K562 (cell line): ENCODE measurements around the gene XPC. TPM values are rescaled to one million over a fixed set of nuclear protein-coding genes. Genes with fewer than 3 reads are reported as not detected.
A peak's percentile ranks its signal among the peaks of the same experiment; 100 is the strongest.

Source experiments
- ATAC-seq: fragments of 200-7000 bp; cut with Tn5 transposase; 3 replicates; pipeline ENCODE4 v1.9.1; 2020; ENCODE audit warnings: moderate library complexity
- BruUV-seq: library from RNA; stranded (reverse); fragments of 400-500 nt; replicated peaks from 2 replicates; lab custom pipeline; 2021; lab: Mats Ljungman, UMichigan
- CTCF ChIA-PET: fragments of 300-600 bp; formaldehyde crosslinking; extraction: SDS; loops from one replicate; lab custom pipeline; 2021; ENCODE audit warnings: low intra/inter-chr PET ratio; lab: Yijun Ruan, JAX
- POLR2A ChIA-PET: fragments of 300-600, 350-650 bp; sonication (Branson Sonifier 250); formaldehyde crosslinking; extraction: SDS; loops from one replicate; lab custom pipeline; 2021; ENCODE audit warnings: antibody characterized with exemption, inconsistent platforms; lab: Yijun Ruan, JAX
- DNase-seq, 4 experiments: peaks; one replicate each; pipeline versions ENCODE4 v3.0.0 to v3.0.0-alpha.2; 2011 to 2018; ENCODE audit warnings: low spot score in 3 of 4, mixed read lengths in 3 of 4; ENCODE audit errors: extremely low read depth in 1 of 4
- FAIRE-seq: peaks from 2 replicates; lab custom pipeline; 2011; peaks lifted over from hg19 to GRCh38; lab: Jason Lieb, UNC
- H2AFZ ChIP-seq: 2 replicates; pipeline ENCODE4 v1.6.0; 2011; ENCODE audit warnings: low read depth, low read length, control low read depth, inconsistent platforms
- H3K27ac ChIP-seq: fragments of 200-600 bp; 3 replicates; pipeline ENCODE4 v1.8.0; 2011; ENCODE audit warnings: low read depth, mild to moderate bottlenecking, control low read depth, inconsistent platforms, low read length, moderate library complexity, mixed read lengths; ENCODE audit errors: extremely low read depth
- H3K27me3 ChIP-seq, 2 experiments: fragments of 300-600 bp in 1 of 2; 2 replicates in 1 of 2; 3 replicates in 1 of 2; pipeline versions ENCODE4 v1.6.0 to v1.8.0; 2011; ENCODE audit warnings: inconsistent platforms in 2 of 2, low read length in 2 of 2, mild to moderate bottlenecking in 1 of 2, mixed read lengths in 1 of 2, moderate library complexity in 1 of 2; ENCODE audit not compliant: control insufficient read depth in 2 of 2, insufficient read depth in 2 of 2
- H3K36me3 ChIP-seq: fragments of 300-600 bp; 3 replicates; pipeline ENCODE4 v1.8.0; 2011; ENCODE audit warnings: mild to moderate bottlenecking, low read length, inconsistent platforms; ENCODE audit not compliant: control insufficient read depth, insufficient read depth
- H3K4me1 ChIP-seq, 2 experiments: fragments of 200-600 bp in 1 of 2; replicated peaks in 1 of 2; 2 replicates in 1 of 2; 3 replicates in 1 of 2; pipeline versions ENCODE4 v1.5.1 to v1.8.0; 2011; ENCODE audit warnings: inconsistent platforms in 2 of 2, low read length in 2 of 2, mild to moderate bottlenecking in 1 of 2, mixed read lengths in 1 of 2, moderate library complexity in 1 of 2; ENCODE audit not compliant: control insufficient read depth in 2 of 2, insufficient read depth in 2 of 2
- H3K4me2 ChIP-seq: 2 replicates; pipeline ENCODE4 v1.6.1; 2011; ENCODE audit warnings: low read length, control low read depth, inconsistent platforms, mixed read lengths; ENCODE audit not compliant: insufficient read depth
- H3K4me3 ChIP-seq: fragments of 200-600 bp; sonication (generic), shearing (Covaris generic); 2 replicates; pipeline ENCODE4 v1.5.1; 2016; ENCODE audit warnings: control low read depth, inconsistent platforms
- H3K79me2 ChIP-seq: fragments of 200-600 bp; 3 replicates; pipeline ENCODE4 v1.8.0; 2011; ENCODE audit warnings: low read length, inconsistent platforms; ENCODE audit not compliant: control insufficient read depth, insufficient read depth
- H3K9ac ChIP-seq, 2 experiments: 2 replicates each; pipeline versions ENCODE4 v1.6.0 to v1.6.1; 2011; ENCODE audit warnings: low read depth in 2 of 2, low read length in 2 of 2, control low read depth in 1 of 2, inconsistent platforms in 1 of 2, mild to moderate bottlenecking in 1 of 2, mixed read lengths in 1 of 2; ENCODE audit not compliant: insufficient read depth in 1 of 2
- H3K9me1 ChIP-seq: one replicate; pipeline ENCODE4 v1.6.0; 2011; ENCODE audit warnings: inconsistent platforms, mild to moderate bottlenecking, low read length, moderate library complexity; ENCODE audit not compliant: control insufficient read depth, insufficient read depth
- H3K9me3 ChIP-seq: replicated peaks from 2 replicates; pipeline ENCODE4 v1.5.1; 2011; ENCODE audit warnings: low read depth, low read length, inconsistent platforms; ENCODE audit not compliant: control insufficient read depth, insufficient read depth
- H4K20me1 ChIP-seq: replicated peaks from 2 replicates; pipeline ENCODE4 v1.6.1; 2011; ENCODE audit warnings: low read length, inconsistent platforms, mixed read lengths; ENCODE audit not compliant: control insufficient read depth, insufficient read depth
- ARHGAP35 ChIP-seq: fragments of 450-650 bp; IDR thresholded peaks from 2 replicates; pipeline ENCODE4 v1.6.1; 2018; ENCODE audit not compliant: partially characterized antibody
- ETV5 ChIP-seq: sonication (generic); formaldehyde crosslinking; IDR thresholded peaks from 2 replicates; pipeline ENCODE4 v1.4.0; 2020; ENCODE audit warnings: low read depth, mild to moderate bottlenecking, missing genetic modification reagents
- FOXK1 ChIP-seq: sonication (generic); formaldehyde crosslinking; IDR thresholded peaks from 2 replicates; pipeline ENCODE4 v1.8.0; 2022; ENCODE audit warnings: missing genetic modification reagents, mild to moderate bottlenecking, borderline replicate concordance
- LEF1 ChIP-seq: fragments of 450-650 bp; IDR thresholded peaks from 2 replicates; pipeline ENCODE4 v1.6.1; 2016; ENCODE audit warnings: mild to moderate bottlenecking
- MECOM ChIP-seq: fragments of 250-450 bp; sonication (Bioruptor Pico); IDR thresholded peaks from 2 replicates; pipeline ENCODE4 v1.8.0; 2022; ENCODE audit warnings: inconsistent platforms
- MEIS2 ChIP-seq: fragments of 450-650 bp; IDR thresholded peaks from 2 replicates; pipeline ENCODE4 v1.6.1; 2014; ENCODE audit warnings: mild to moderate bottlenecking; ENCODE audit not compliant: partially characterized antibody
- MXI1 ChIP-seq: IDR thresholded peaks from 2 replicates; pipeline ENCODE4 v1.6.1; 2011; ENCODE audit warnings: low read depth, mild to moderate bottlenecking, improper control_type of control experiment, low read length
- NCOA1 ChIP-seq: fragments of 450-650 bp; IDR thresholded peaks from 2 replicates; pipeline ENCODE4 v1.6.1; 2016; ENCODE audit warnings: low read depth
- NFE2L1 ChIP-seq: fragments of 450-650 bp; IDR thresholded peaks from 2 replicates; pipeline ENCODE4 v1.6.1; 2016; ENCODE audit warnings: missing genetic modification characterization, low read depth, mild to moderate bottlenecking, missing compliant biosample characterization, moderate library complexity, borderline replicate concordance
- NFRKB ChIP-seq: fragments of 450-650 bp; IDR thresholded peaks from 2 replicates; pipeline ENCODE4 v1.6.1; 2016; ENCODE audit warnings: low read depth
- NFXL1 ChIP-seq: fragments of 450-650 bp; formaldehyde crosslinking; IDR thresholded peaks from 2 replicates; pipeline ENCODE4 v1.4.0; 2021; ENCODE audit warnings: mild to moderate bottlenecking
- NR2C2 ChIP-seq, 2 experiments: fragments of 200-800 bp in 1 of 2; sonication (Bioruptor generic) in 1 of 2; sonication (generic) in 1 of 2; formaldehyde crosslinking in 1 of 2; IDR thresholded peaks; 2 replicates each; pipeline versions ENCODE4 v1.6.1 to v1.8.0; 2016 to 2022; ENCODE audit warnings: mild to moderate bottlenecking in 1 of 2, missing compliant biosample characterization in 1 of 2, missing genetic modification characterization in 1 of 2, missing genetic modification reagents in 1 of 2
- PPARD ChIP-seq: fragments of 250-450 bp; sonication (Bioruptor Pico); IDR thresholded peaks from 2 replicates; pipeline ENCODE4 v1.8.0; 2022; ENCODE audit warnings: inconsistent platforms, mild to moderate bottlenecking, moderate library complexity
- PURB ChIP-seq: sonication (generic); formaldehyde crosslinking; IDR thresholded peaks from 2 replicates; pipeline ENCODE4 v1.9.0; 2021; ENCODE audit warnings: low read depth, mild to moderate bottlenecking, missing genetic modification reagents
- SETDB1 ChIP-seq: IDR thresholded peaks from one replicate; pipeline ENCODE4 v1.6.1; 2012; ENCODE audit warnings: low read length, control low read depth, inconsistent platforms
- SMARCA4 ChIP-seq: fragments of 450-650 bp; IDR thresholded peaks from 2 replicates; pipeline ENCODE4 v1.6.1; 2016
- SMARCA5 ChIP-seq: fragments of 450-650 bp; IDR thresholded peaks from 2 replicates; pipeline ENCODE4 v1.6.1; 2016
- ZNF121 ChIP-seq: sonication (generic); formaldehyde crosslinking; conservative IDR thresholded peaks from 2 replicates; pipeline ENCODE4 v1.8.0; 2022; ENCODE audit warnings: missing genetic modification reagents
- ZNF395 ChIP-seq: fragments of 200-800 bp; sonication (Bioruptor generic); IDR thresholded peaks from 2 replicates; pipeline ENCODE4 v1.6.1; 2017; ENCODE audit warnings: missing genetic modification characterization, missing compliant biosample characterization
- WGBS: fragments of 100-300 bp; shearing (Covaris generic); methylation state at CpG from one replicate; pipeline ENCODE4 v1.1.6; 2016; ENCODE audit warnings: low coverage, mixed read lengths; ENCODE audit not compliant: insufficient coverage; ENCODE audit errors: missing lambda C conversion rate; 5-methylcytosine and 5-hydroxymethylcytosine counted together
- in situ Hi-C: fragments of 300-500 bp; cut with MboI; formaldehyde crosslinking; loops from 4 replicates; pipeline ENCODE4 v1.15.0; 2018; ENCODE audit warnings: inconsistent platforms, mixed read lengths
- intact Hi-C: fragments of 100-400 bp; cut with micrococcal nuclease; formaldehyde crosslinking; loops from 2 replicates; pipeline ENCODE4 v1.14.2; 2022
- polyA plus RNA-seq, 8 experiments: library from polyadenylated mRNA; depleted of rRNA in 4 of 8; stranded (reverse) in 5 of 8; unstranded in 3 of 8; fragments of >200 nt; fragmentation: Nextera tagmentation in 2 of 8; fragmentation: Illumina TruSeq in 1 of 8; extraction: Ambion mirVana in 2 of 8; extraction: Trizol in 1 of 8; gene quantifications; 2 replicates each; pipeline versions ENCODE4 v1.2.1 to v1.2.3, GENCODE V29; 2011 to 2014; ENCODE audit warnings: inconsistent platforms in 1 of 8, missing spikeins in 1 of 8
- total RNA-seq, 7 experiments: library from RNA; depleted of rRNA in 6 of 7; stranded (reverse); fragments of >200 nt in 6 of 7; fragmentation: Illumina TruSeq in 2 of 7; extraction: Trizol in 2 of 7; gene quantifications; 2 replicates each; pipeline versions ENCODE4 v1.2.1 to v1.2.3, GENCODE V29; 2011 to 2021; ENCODE audit warnings: low replicate concordance in 1 of 7

XPC gene
- total and polyA plus RNA-seq, 9 of the 15 experiments (the other 6 are each of a cell fraction or from before 2014, with no cell fraction given) = 3.8 to 54.7 (median 41.3) TPM

GRCh38 chr3:14124223-14124614 is 54.2 kb downstream of the XPC start (continued):
- TF ChIP-seq PPARD (CRISPR knock-in tag) (no peak), NR2C2 (CRISPR knock-in tag; IDR thresholded peaks at IDR 0.05) (peak; percentile 89), NR2C2 (tag; IDR thresholded peaks at IDR 0.05) (peak; percentile 99), SETDB1 (no peak), ZNF121 (CRISPR knock-in tag) (no peak), NCOA1 (peak; percentile 55; the same call in 1 of the 2 replicates), NFE2L1 (tag) (no peak)

- Histone ChIP-seq H3K36me3 (peaks cover 65% of the 10 kb centered on the region), H3K9ac (peak overlapping the region; percentile 88 to 97), H3K4me2 (peak overlapping the region; percentile 95), H2AFZ (peak overlapping the region; percentile 29), H3K27me3 (no peaks in the 10 kb centered on the region), H3K4me1 (peaks cover 35 to 46% of the 10 kb centered on the region in 2 experiments), H3K9me3 (peaks cover 33% of the 10 kb centered on the region), H3K4me3 (peak overlapping the region; percentile 72), H4K20me1 (peaks cover 10% of the 10 kb centered on the region; the same call in 1 of the 2 replicates), H3K9me1 (peaks cover 5% of the 10 kb centered on the region), H3K79me2 (peaks cover 92% of the 10 kb centered on the region), H3K27ac (peak overlapping the region; percentile 86)
- ChIA-PET CTCF (interaction anchor here (0.6 kb wide), 1 partner anchor 160 kb away, joined by 3 read pairs; no protein-coding TSS in a partner anchor), POLR2A (interaction anchor here (0.6 to 3.5 kb wide), 9 partner anchors 9 to 1503 kb away, joined by 3 to 16 read pairs (median 3); no protein-coding TSS in a partner anchor)
- in situ Hi-C loops = loop anchor here (5.0 kb wide), 1 partner anchor 226 kb away; no protein-coding TSS in a partner anchor
- peak in 1 of 4 experiments; percentile 67 for DNase-seq
- TSS peak; percentile 40 for BruUV-seq
- 0 out of 3 replicates have a peak, but pooled peaks have one; percentile 4 for ATAC-seq
- intact Hi-C loops = loop anchor here (1.0 to 10.0 kb wide), 3 partner anchors 55 to 469 kb away; partner anchors contain the start of genes LSM3 and XPC
- FAIRE-seq = peak; percentile 80
- WGBS = 3% methylated on average over 15 of the region's 15 CpGs
- TF ChIP-seq ETV5 (CRISPR knock-in tag) (no peak; the same call in 1 of the 2 replicates), SMARCA4 (0 out of 2 replicates have a peak, but pooled peaks have one; percentile 20), MECOM (0 out of 2 replicates have a peak, but pooled peaks have one; percentile 9), ZNF395 (no peak), NCOA1 (no peak), NFRKB (peak; percentile 42; the same call in 1 of the 2 replicates), PURB (CRISPR knock-in tag) (no peak), ARHGAP35 (peak; percentile 56), FOXK1 (CRISPR knock-in tag) (peak; percentile 88; the same call in 1 of the 2 replicates), MXI1 (no peak), LEF1 (0 out of 2 replicates have a peak, but pooled peaks have one; percentile 17), NFXL1 (CRISPR knock-in tag) (no peak), MEIS2 (no peak), SMARCA5 (no peak)
These were observed 54.8 kb downstream of the XPC start for GRCh38 chr3:14123308-14124222.
